NCI-H128 (cell line): Measurements from ENCODE around the gene R3HDM4.
"Not testable (repeated sequence)": the region's sequence is repeated elsewhere in the genome, so short reads cannot be mapped to it uniquely, and the experiment has no call there.

ENCODE experiments used
- DNase-seq: peaks from one replicate; lab custom pipeline; 2025; ENCODE audit not compliant: unreplicated experiment; lab: John Stamatoyannopoulos, UW

The R3HDM4 gene

GRCh38 chr19:877992-878660 lies 34.9 kb downstream of the R3HDM4 start:
- not testable (repeated sequence) for DNase-seq

DNA sequence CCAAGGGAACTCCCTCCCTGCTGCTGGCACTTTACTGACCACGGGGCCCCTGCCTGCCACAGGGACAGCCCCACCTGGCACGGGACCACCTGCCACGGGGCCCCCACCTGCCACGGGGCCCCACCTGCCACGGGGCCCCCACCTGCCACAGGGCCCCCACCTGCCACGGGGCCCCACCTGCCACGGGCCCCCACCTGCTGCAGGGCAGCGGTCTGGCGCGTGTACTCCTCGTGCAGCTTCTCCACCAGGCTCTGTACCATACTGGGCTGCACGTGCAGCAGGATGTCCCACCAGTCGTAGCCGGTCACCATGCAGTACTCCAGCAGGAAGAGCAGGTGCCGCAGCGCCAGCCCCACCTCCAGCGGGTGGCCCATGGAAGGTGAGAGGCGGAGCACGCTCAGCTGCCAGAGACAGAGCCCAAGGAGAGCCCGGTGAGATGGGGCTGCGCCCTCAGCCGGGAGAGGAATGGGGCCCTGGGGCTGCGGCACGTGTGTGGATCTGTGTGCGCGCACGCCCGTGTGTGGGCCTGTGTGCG lies 36.2 kb downstream of the R3HDM4 start:
- no peak for DNase-seq

GRCh38 chr19:876089-876488 lies 36.9 kb downstream of the R3HDM4 start:
- no peak for DNase-seq

DNA sequence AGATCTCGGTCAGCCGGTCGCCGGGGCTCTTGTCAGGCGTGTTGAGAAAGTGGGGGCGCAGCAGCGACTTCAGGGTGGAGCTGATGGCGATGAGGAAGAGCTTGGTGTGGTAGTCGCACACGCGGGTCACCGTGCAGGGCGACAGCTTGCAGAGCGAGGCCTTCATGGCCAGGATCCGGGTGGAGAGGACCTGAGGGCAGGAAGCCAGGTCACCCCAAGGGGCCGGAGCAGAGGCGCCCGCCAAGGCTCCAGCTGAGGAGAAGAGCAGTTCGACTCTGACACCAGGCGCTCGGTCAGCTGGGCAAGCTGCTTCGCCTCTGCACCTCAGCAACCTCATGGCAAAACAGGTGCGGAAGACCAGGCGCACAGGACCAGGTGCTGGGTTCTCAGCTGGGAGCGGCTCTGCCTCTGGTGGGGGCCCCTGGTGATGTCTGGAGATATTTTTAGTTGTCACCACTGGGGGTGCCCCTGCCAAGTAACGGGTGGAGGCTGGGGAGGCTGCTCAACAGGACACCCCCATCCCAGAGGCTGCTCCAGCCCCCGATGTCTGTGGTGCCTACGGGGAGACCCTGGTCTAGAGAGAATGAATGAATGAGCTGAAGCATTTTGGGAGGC lies 37.6 kb downstream of the R3HDM4 start:
- no peak for DNase-seq

- DNase-seq, result no peak
Measured at GRCh38 chr19:873561-874041, 39.4 kb downstream of the R3HDM4 start.

- DNase-seq, result no peak
Measured at GRCh38 chr19:873084-873483, 39.9 kb downstream of the R3HDM4 start.

DNA sequence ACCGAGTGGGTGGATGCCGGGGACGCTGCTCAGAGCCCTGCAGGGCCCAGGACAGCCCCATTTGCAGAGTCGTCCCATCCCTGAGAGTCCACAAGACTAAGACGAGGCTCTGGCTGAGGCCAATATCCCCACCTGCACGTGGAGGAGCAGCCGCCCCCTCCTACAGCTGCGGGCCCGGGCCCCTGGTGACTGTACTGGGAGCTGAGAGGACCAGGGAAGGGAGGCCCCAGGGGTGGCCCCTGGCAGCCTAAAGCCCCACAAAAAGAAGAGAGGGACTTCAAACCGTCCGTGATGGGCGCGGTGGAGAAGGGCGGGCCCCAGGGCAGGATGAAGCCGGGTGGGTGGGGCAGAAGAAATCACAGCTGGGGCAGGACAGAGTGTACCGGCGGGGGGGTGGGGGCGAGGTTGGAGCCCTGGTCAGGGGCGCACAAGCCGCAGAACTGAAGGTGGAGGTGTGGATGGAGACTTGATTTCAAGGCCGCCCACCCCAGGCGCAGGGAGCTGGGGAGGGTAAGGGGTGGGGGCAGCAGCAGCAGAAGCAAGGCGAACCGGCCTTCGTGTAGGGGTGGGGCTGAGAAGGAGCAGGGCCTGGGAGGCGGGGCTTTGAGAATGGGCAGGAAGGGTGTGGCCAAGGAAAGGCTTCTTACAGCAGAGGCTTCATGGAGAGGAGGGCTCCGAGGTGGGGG lies 40.6 kb downstream of the R3HDM4 start:
- DNase-seq, result no peak

DNA sequence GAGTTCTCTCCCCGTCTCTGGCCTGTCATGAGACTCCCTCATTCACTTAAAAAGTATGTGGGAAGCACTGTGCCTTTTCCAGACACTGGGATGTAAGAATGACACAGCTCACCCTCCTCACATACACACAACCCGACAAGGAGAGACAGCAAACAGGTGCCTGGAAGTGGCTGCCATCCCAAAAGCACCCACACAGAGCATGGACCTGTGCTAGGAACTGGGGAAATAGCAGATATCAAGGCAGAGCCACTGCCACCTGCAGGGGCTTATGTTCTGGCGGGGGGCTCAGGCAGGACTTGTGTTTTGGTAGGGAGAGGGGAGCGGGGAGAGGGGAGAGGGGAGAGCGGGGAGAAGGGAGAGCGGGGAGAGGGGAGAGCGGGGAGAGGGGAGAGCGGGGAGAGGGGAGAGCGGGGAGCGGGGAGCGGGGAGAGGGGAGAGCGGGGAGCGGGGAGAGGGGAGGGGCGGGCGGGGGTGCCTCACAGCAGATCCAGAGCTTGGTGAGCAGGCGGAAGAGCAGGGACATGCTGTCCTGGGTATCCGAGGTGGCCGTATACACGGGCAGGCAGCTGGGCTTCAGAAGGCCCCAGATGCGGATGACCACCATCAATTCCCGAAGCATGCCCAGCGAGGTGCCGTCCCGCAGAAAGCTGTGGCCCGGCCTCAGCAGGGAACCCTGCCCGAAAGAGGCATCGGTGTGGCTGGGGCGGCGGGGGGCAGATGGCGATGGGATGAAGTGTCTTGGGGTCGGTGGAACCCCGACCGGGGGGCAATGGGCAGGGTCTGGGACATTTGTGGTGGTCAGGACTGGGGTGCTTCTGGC lies 41.4 kb downstream of the R3HDM4 start:
- no peak for DNase-seq

DNA sequence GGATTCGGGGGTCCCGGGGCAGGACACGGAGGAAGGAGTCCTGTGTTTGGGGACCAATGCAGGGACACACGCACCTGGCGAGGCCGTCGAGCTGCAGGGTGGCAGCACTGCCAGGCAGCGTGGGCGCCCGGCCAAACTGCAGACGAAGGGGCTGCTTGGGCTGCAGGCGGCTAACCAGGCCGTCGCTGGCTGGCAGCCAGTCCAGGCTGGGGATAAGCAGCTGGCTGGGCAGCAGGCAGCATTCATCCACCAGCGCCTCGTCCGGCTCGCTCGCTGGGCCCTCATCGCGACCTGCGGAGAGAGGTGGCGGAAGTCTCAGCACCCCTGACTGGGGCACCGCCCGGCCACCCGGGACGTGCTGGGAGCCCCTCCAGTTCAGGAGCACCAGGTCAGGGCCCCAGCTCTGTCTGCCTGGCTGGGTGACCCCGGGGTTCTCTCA lies 42.0 kb downstream of the R3HDM4 start:
- no peak for DNase-seq

DNA sequence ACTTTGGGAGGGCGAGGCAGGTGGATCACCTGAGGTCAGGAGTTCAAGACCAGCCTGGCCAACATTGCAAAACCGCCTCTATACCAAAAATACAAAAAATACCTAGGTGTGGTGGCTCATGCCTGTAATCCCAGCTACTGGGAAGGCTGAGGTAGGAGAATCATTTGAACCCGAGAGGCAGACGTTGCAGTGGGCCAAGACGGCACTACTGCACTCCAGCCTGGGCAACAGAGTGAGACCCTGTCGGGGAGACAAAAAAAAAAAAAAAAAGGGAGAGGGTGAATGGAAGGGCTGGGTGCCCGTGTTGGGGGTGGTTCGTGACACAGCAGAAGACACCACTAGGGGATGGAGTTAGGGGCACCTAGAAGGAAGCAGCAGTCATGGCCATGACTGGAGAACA lies 42.7 kb downstream of the R3HDM4 start:
- no peak for DNase-seq

DNA sequence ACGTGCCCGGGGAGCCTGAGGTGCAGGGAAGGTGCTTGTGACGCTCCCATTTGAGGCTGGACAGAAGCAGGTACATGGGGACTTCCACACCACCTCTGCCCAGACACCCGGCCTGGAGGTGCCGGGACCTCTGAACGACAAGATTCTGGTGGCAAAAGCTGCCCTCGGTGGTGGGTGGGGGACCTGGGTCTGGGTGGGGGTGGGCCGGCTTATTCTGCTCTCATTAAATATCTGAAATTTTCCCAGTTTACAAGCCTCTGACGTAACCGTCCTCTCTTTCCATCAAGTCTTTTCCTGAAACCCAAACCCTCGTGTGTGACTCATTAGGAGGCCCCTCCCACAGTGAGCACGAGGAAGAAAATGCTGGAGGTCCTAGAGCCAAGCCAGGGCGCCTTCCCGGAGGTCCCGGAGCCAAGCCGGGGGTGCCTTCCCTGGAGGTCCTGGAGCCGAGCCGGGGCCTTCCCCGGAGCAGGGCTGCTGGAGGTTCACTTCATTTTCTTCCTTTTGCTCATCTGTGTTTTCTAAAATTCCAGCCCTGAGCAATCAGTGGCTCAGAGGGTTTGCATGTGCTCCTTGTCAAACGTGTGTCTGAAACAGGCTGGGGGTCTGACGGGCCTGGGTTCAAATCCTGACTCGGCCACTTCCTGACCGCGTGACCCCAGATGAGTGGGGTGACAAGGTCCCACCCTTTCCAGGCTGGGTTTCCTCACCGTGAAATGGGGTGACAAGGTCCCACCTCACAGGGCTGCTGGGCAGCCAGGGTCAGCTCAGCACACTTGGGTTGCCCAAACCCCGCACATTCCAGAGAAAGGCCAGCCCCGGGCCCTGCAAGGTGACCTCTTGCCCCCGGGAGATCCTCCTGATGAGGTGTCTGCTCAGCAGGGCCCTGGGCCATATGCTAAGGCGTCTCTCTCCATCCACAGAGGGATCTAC lies 43.5 kb downstream of the R3HDM4 start:
- no peak for DNase-seq

DNA sequence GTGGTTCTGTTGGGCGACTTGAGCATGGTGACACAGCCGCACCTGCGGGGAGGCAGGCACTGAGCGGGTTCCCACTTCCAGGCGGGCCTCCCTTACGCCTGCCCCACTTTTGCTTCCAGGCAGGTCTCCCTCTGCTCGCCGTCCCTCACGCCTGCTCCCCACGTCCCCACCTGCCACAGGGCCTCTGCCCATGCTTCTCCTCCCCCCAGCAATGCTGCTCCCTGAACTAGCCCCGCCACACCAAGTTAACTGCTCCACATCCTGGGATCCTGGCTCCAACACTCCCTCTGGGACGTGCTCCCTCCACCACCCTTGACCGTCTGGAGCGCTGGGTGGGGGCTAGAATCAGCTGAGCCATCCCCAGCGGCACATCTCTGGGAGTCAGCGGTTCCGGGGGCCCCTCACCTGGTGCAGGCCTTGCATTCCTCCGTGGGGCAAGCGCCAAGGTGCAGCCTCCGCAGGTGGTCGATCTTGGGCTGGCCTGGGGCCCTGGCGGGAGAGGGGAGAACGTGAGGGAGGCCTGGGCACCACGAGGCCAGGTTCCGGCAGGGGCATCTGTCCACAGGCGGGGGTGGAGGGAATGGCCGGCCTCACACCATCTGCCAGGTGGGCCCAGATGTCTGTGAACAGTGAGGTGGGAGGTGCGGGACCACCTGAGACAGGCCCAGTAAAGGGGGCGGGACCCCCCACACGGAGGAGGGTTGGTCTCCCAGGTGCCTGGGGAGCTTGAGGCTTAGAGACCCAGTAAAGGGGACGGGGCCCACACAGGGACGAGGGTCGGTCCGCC lies 44.4 kb downstream of the R3HDM4 start:
- DNase-seq, result no peak

DNA sequence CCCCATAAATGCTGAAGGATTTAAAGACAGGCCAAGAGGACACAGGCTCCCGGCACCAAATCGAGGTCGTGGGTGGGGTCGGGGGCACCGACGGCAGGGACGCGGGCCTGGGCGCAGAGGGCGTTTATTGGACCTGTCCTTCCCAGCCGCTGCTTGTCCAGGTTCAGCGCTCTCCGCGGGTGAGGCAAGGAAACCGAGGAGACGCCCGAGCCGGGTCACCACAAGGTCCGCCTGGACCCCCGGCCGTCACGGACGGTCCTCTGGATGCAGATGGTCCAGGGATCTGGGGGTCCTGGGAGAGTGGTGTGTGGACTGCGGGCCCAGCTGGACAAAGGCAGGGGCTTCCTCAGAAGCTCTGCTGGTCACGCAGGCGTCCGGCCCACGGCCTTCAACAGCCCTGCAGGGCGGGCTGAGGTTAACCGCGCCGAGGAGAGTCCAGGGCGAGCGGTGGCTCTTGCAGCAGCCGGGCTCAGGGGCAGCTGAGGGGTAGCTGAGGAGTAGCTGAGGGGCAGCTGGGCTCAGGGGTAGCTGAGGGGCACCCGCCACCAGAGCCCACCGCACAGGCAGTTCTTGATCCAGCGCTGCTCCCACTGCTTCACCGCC lies 45.1 kb downstream of the R3HDM4 start:
- no peak for DNase-seq

GRCh38 chr19:867301-867793 lies 45.7 kb downstream of the R3HDM4 start:
- DNase-seq, result no peak

DNA sequence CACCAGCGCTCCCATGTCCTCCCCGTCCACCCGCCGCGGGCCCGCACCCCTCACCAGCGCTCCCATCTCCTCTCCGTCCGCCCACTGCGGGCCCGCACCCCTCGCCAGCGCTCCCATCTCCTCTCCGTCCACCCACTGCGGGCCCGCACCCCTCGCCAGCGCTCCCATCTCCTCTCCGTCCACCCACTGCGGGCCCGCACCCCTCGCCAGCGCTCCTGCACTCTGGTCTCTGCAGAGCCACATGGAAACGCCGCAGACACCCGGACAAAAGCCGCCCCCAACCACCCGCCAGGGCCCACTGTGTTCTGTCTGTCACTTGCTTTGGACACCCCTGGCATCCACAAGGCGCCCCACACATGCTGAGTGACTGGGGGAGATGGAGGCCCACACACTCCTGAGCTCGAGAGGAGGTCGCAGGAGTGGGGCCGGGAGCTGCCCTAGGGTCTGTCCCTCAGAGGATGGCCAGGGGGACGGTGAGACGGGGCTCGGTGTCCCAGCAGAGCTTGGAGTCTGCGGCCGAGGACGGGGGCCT lies 46.2 kb downstream of the R3HDM4 start:
- no peak for DNase-seq

GRCh38 chr19:863315-863620 lies 49.8 kb downstream of the R3HDM4 start:
- DNase-seq, result no peak

GRCh38 chr19:862581-863314 lies 50.3 kb downstream of the R3HDM4 start:
- no peak for DNase-seq
